Stomach smooth muscle (tissue), 2 donors: ENCODE data around the gene PPFIA2.

ENCODE experiments used
- H3K27ac ChIP-seq: one replicate; pipeline ENCODE4 v1.7.0; 2013; ENCODE audit warnings: mild to moderate bottlenecking, low read length, inconsistent platforms
- H3K27me3 ChIP-seq, 2 donors: one replicate each; pipeline ENCODE4 v1.7.0; 2013; ENCODE audit warnings: low read length in 2 of 2; ENCODE audit not compliant: insufficient read depth in 2 of 2, control insufficient read depth in 1 of 2
- H3K36me3 ChIP-seq, 2 donors: one replicate each; pipeline ENCODE4 v1.7.0; 2013; ENCODE audit warnings: low read length in 2 of 2; ENCODE audit not compliant: control insufficient read depth in 2 of 2, insufficient read depth in 2 of 2
- H3K4me1 ChIP-seq: one replicate; pipeline ENCODE4 v1.7.0; 2013; ENCODE audit warnings: low read length; ENCODE audit not compliant: control insufficient read depth, insufficient read depth
- H3K4me3 ChIP-seq, 2 donors: one replicate each; pipeline ENCODE4 v1.7.0; 2013; ENCODE audit warnings: low read length in 2 of 2
- H3K9ac ChIP-seq, 2 donors: one replicate each; pipeline ENCODE4 v1.7.0; 2013; ENCODE audit warnings: low read length in 2 of 2, mild to moderate bottlenecking in 1 of 2
- H3K9me3 ChIP-seq, 2 donors: one replicate each; pipeline ENCODE4 v1.7.0; 2013; ENCODE audit warnings: low read length in 2 of 2; ENCODE audit not compliant: control insufficient read depth in 2 of 2
- donor health status: healthy.
- donor health status: Pancreatic carcinoma.

The PPFIA2 gene

DNA sequence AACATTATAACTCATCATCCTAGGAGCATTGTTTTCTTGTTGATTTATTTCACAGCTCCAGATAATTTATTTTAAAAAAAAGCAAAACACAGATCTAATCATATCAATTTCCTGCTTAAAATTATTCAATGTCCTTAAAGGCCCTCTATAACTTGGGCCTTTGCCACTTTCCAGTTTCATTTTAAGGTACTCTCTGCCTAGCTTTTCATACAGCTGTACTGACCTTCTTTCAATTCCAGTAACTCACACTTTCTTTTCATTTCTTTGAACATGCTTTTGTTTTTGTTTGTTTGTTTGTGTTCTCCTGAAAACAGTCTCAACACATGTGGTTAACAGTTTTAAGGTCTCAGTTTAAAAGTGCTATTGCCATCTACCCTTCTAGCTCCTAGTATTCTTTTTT lies 399.4 kb downstream of the PPFIA2 start:
- H3K4me1 ChIP-seq: no peaks in the 10 kb centered on the region
- no peaks in the 10 kb centered on the region for H3K9me3 ChIP-seq
- no peak overlapping the region for H3K27ac ChIP-seq
- H3K9ac ChIP-seq: no peak overlapping the region
- H3K27me3 ChIP-seq: no peaks in the 10 kb centered on the region
- no peak overlapping the region for H3K4me3 ChIP-seq
- no peaks in the 10 kb centered on the region for H3K36me3 ChIP-seq

DNA sequence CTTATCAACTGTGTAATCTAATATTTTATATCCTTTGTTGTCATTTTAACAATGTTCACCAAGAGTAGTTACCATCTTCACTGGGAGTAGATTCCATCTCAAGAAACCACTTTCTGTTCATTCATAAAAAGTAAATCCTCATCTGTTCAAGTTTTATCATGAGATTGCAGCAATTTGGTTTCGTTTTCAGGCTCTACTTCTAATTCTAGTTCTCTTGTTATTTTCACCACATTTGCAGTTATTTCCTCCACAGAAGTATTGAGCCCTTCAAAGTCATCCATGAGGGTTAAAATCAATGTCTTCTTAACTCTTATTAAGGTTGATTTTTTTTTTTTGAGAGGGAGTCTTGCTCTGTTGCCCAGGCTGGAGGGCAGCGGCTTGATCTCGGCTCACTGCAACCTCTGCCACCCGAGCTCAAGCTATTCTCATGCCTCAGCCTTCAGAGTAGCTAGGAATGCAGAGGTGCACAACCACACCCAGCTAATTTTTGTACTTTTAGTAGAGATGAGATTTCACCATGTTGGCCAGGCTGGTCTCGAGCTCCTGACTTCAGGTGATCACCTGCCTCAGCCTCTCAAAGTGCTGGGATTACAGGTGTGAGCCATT lies 404.7 kb downstream of the PPFIA2 start:
- H3K4me3 ChIP-seq: no peak overlapping the region
- H3K4me1 ChIP-seq: no peaks in the 10 kb centered on the region
- no peaks in the 10 kb centered on the region for H3K9me3 ChIP-seq
- H3K36me3 ChIP-seq: no peaks in the 10 kb centered on the region
- H3K9ac ChIP-seq: no peak overlapping the region
- H3K27ac ChIP-seq: no peak overlapping the region
- H3K27me3 ChIP-seq: no peaks in the 10 kb centered on the region

DNA sequence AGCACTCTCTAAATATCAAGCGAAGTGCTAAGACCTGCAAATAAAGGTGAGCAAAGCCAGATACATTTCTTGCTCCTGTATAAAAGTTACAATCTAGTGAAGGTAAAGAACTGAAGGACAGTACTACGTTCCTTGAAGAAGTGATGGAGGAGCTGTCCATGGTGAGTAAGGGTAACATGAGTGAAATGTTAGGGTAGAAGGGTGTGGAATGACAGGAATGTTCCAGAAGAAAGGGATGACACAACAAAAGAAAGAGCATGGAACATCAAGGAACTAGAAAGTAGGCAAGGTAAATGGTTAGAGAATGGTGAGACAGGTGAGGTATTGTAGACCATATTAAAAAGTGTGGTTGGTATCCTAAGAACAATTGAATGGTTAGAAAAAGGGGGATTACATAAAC lies 408.8 kb downstream of the PPFIA2 start:
- Histone ChIP-seq H3K9ac (no peak overlapping the region), H3K9me3 (no peaks in the 10 kb centered on the region)

DNA sequence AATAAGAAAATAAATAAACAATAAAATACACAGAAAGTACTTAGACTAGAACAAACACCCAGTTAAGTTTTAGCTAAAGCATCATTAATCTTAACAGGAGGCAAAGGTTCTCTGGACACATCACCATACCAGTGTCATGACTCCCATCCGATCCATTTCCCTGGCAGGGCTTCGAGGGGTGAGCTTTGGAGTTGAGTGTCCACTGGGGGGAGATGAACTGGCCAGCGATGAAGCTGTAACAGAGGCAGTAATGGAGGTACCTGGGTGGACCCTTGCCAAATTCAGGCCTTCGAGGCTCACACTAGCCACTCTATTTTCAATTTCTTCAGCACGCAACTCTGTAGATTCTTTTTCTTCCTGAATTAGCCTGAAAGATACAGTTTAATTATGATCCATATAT lies 411.7 kb downstream of the PPFIA2 start:
- no peaks in the 10 kb centered on the region for H3K36me3 ChIP-seq
- H3K9me3 ChIP-seq: no peaks in the 10 kb centered on the region
- H3K27ac ChIP-seq: no peak overlapping the region
- no peaks in the 10 kb centered on the region for H3K27me3 ChIP-seq
- H3K4me1 ChIP-seq: no peaks in the 10 kb centered on the region
- no peak overlapping the region for H3K9ac ChIP-seq
- H3K4me3 ChIP-seq: no peak overlapping the region

More for the DNA sequence above, 408.8 kb downstream of the PPFIA2 start:
- no peaks in the 10 kb centered on the region for H3K27me3 ChIP-seq
- H3K4me1 ChIP-seq: no peaks in the 10 kb centered on the region
- H3K36me3 ChIP-seq: no peaks in the 10 kb centered on the region
- H3K4me3 ChIP-seq: no peak overlapping the region
- H3K27ac ChIP-seq: no peak overlapping the region

DNA sequence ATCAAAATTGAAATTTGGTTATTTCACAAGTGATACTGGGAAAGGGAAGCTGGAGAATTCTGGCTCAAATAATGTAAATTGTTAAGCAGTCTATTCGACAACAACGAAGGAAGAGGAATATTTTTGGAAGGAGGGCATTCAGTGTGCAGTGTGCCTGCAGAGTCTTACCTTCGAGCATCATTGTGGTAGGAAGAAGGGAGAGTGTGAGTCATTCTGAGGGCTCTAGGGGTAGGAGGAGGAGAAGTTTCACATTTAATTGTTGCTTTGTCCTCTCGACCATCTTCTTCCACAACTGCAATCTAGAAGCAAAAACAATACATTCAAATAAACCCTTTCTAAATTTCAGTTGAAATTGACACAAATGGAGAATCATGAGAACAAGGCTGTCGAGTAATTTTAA lies 418.2 kb downstream of the PPFIA2 start:
- Histone ChIP-seq H3K4me1 (no peaks in the 10 kb centered on the region), H3K36me3 (no peaks in the 10 kb centered on the region), H3K27me3 (no peaks in the 10 kb centered on the region), H3K27ac (no peak overlapping the region), H3K4me3 (no peak overlapping the region), H3K9ac (no peak overlapping the region), H3K9me3 (no peaks in the 10 kb centered on the region)

DNA sequence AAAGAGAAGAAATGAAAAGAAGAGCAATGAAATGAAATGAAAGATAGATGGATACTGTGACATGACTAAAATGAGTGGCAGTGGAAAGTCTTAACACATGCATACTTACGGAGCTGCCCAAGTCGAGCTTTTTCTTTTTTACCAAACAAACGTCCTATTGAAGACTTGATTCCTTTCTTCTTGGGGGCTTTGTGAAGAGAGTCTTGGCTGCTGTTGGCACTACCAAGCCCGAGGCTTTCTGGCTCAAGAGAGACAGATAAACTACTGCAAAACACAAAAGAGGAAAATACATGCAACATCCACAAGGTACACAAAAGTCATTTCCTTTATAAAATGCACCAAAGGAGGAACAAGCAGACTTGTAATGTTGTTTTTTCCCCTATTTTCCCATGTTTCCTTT lies 420.1 kb downstream of the PPFIA2 start:
- Histone ChIP-seq H3K9me3 (no peaks in the 10 kb centered on the region), H3K4me3 (no peak overlapping the region)

DNA sequence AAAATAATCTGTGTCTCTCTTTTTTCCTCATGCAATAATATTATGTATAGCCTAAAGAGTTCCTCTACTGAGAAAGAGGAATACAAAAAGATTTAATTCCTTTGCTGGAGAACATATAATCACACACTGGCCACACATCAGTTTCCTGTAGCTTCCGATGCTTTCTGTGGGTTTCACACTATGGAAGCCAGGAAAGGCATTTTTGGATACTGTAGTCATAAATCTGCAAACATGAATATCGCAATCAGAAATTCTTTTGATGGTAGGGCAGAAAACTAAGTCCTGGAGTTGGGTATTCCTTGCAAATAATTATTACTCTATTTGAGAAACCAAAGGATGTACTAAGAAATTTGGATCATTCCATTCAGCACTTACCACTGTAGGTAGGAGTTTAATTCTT lies 421.3 kb downstream of the PPFIA2 start:
- H3K27ac ChIP-seq: no peak overlapping the region
- H3K27me3 ChIP-seq: no peaks in the 10 kb centered on the region
- H3K9me3 ChIP-seq: no peaks in the 10 kb centered on the region
- H3K4me1 ChIP-seq: no peaks in the 10 kb centered on the region
- no peaks in the 10 kb centered on the region for H3K36me3 ChIP-seq
- no peak overlapping the region for H3K9ac ChIP-seq
- no peak overlapping the region for H3K4me3 ChIP-seq

More for the DNA sequence above, 420.1 kb downstream of the PPFIA2 start:
- H3K9ac ChIP-seq: no peak overlapping the region
- no peak overlapping the region for H3K27ac ChIP-seq
- H3K36me3 ChIP-seq: no peaks in the 10 kb centered on the region
- H3K27me3 ChIP-seq: no peaks in the 10 kb centered on the region
- H3K4me1 ChIP-seq: no peaks in the 10 kb centered on the region

DNA sequence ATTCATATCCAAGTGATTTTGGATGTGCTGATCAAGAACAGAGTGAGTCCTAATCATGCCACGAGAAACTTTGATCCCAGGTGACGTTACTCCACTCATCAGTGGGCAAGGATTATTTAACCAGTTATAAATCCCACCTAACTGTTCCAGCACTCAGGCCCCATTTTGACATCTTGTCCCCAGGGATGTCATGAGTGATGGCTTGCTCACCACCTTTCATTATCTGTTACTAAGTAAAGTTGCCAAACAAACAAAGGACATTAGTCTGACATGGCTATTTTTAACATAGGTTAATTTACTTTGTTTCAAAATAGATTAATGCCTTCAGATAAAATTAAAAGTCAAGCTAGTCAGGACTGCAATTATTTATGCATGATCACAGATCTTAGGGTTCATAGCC lies 425.3 kb downstream of the PPFIA2 start:
- H3K9me3 ChIP-seq: no peaks in the 10 kb centered on the region
- no peak overlapping the region for H3K4me3 ChIP-seq
- no peaks in the 10 kb centered on the region for H3K27me3 ChIP-seq

DNA sequence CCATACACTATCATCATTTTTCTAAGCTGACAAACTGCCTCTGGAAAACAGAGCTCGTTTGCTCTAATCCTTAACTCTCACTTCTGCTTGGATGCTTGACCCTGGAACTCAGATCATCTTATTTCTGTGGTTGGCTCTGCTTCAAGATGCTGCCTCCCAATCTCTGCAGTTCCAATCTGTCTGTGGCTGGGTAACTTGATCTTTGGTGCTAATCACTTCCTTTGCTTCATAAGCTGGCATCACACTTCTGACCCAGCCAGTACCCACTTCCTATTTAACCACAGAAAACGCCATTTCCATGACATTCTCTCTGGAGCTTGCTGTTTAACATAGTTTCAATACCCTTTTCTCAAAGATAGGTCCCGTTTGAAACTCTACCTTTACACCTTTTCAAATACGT lies 427.1 kb downstream of the PPFIA2 start:
- H3K27ac ChIP-seq: no peak overlapping the region
- no peak overlapping the region for H3K9ac ChIP-seq

More for the DNA sequence above, 425.3 kb downstream of the PPFIA2 start:
- H3K9ac ChIP-seq: no peak overlapping the region
- no peak overlapping the region for H3K27ac ChIP-seq
- H3K36me3 ChIP-seq: no peaks in the 10 kb centered on the region
- no peaks in the 10 kb centered on the region for H3K4me1 ChIP-seq

DNA sequence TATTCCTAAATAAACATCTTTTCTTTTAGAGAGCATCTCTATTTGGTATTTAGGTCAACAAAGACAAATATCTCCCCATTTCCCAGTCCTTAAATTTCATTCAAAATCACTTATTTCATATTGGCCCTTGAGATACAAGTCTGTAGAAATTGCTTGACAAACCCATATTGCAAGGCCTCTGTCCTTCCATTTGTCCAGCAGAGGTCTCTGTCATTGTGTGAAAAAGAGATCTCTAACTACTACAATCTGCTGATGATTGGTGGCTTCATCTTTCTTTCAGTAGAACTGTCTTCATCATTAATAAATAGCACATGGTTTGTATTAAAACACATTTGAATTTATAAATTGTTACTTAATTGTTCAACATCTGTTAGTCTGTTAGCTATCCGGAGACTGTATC lies 428.7 kb downstream of the PPFIA2 start:
- no peaks in the 10 kb centered on the region for H3K36me3 ChIP-seq
- H3K27ac ChIP-seq: no peak overlapping the region
- H3K9me3 ChIP-seq: no peaks in the 10 kb centered on the region
- no peaks in the 10 kb centered on the region for H3K4me1 ChIP-seq
- no peaks in the 10 kb centered on the region for H3K27me3 ChIP-seq
- no peak overlapping the region for H3K9ac ChIP-seq
- no peak overlapping the region for H3K4me3 ChIP-seq

More for the DNA sequence above, 427.1 kb downstream of the PPFIA2 start:
- Histone ChIP-seq H3K9me3 (no peaks in the 10 kb centered on the region), H3K27me3 (no peaks in the 10 kb centered on the region), H3K4me1 (no peaks in the 10 kb centered on the region), H3K4me3 (no peak overlapping the region), H3K36me3 (no peaks in the 10 kb centered on the region)

DNA sequence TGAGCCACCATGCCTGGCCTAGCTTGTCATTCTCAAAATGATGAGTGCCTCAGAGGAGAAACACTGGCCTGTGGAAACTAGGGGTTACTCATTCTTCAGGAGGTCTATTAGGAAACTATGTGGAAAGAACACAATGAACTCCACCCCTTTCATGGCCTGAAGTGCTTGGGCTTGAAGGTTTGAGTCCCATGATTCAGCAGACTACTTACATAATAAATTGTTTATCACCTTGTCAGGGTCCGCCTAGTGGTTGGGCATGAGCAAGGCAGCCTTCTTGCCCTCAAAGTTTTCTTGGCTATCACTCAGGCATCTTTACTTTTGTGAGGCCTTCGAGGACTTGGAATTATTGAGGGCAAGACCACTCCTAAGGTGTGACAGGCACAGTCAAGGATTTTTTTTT lies 430.1 kb downstream of the PPFIA2 start:
- Histone ChIP-seq H3K4me1 (no peaks in the 10 kb centered on the region), H3K9me3 (no peaks in the 10 kb centered on the region), H3K9ac (no peak overlapping the region), H3K36me3 (no peaks in the 10 kb centered on the region), H3K27me3 (no peaks in the 10 kb centered on the region), H3K4me3 (no peak overlapping the region), H3K27ac (no peak overlapping the region)
